ENCODE results near the gene EEIG2.
A peak's percentile ranks its signal among the peaks of the same experiment; 100 is the strongest.
"Not testable (repeated sequence)": the region's sequence is repeated elsewhere in the genome, so short reads cannot be mapped to it uniquely, and the experiment has no call there.

The EEIG2 gene

DNA sequence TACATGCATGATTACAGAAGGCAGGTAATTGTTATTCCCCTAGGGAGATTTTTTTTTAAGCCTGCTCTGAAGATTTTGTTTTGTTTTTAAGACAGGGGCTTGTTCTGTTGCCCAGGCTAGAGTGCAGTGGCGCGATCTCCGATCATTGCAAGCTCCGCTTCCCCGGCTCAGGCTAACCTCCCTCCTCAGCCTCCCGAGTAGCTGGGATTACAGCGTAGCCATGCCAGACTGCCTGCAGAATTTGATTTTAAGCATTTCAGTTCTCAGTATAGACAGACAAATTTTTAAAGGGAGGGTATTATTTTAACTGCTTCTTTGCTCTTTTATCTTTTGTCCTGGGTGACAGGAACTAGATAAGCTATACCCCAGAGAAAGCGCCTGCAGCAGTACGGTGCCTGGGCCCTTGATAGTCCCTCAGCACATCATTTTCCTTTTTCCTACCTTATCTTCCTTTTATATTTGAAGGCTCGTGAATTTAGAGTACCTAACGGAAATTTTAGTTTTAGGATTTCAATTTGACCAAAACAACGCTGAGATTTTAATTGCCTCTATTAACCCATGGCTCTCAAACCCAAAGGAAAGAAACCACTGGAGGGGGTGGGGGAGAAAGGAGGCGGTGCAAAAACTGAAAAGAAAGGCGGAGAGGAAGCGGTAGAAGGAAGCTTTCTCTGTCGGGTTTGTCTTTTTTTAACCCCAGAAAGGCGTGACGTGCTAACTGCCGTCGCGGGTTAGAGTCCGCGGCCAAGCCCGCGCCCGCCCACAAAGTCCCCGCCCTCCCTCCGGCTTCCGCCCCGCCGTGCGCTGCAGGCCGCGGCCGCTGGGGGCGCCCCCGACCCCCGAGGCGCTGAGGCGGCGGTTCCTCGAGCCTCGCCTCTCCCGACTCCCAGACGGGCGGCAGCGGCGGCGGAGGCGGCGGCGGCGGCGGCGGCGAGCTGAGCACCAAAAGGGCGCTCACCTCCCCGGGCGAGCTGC lies at the start of gene EEIG2:
TSS of gene EEIG2 (plus strand) at position 886 of the 972 bp plus-strand sequence. CDS start 329 bp downstream, outside the sequence.
- peak; percentile 74 to 88 (median 86) for DNase-seq (ENCODE audit: low read depth in 3 of 3, low spot score in 1 of 3)

- no peak for DNase-seq (ENCODE audit: low read depth in 3 of 3, low spot score in 1 of 3)
Observed at GRCh38 chr1:108511764-108512163, 48.1 kb upstream of the EEIG2 start.

GRCh38 chr1:108512239-108513043 lies 47.5 kb upstream of the EEIG2 start:
- no peak for DNase-seq (ENCODE audit: low read depth in 3 of 3, low spot score in 1 of 3)

DNA sequence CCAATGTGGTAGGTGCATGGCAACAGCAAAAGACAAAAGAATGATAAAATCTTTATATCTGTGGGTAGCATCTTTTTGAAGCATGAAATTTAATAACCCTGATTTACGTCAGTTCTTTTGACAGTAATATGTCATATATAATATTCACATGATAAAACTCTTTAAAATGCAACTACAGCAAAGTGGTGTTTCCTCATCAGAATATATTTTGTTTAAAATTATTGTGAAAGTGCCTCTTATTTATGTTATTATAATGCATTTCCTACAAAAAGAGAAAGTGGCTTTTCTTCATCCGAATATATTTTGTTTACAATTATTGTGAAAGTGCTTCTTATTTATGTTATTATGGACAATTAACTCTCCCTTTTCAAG lies 46.9 kb upstream of the EEIG2 start:
- no peak for DNase-seq (ENCODE audit: low read depth in 3 of 3, low spot score in 1 of 3)

- not testable (repeated sequence) for DNase-seq (ENCODE audit: low read depth in 3 of 3, low spot score in 1 of 3)
Observed at GRCh38 chr1:108513914-108514313, 46.0 kb upstream of the EEIG2 start.

DNA sequence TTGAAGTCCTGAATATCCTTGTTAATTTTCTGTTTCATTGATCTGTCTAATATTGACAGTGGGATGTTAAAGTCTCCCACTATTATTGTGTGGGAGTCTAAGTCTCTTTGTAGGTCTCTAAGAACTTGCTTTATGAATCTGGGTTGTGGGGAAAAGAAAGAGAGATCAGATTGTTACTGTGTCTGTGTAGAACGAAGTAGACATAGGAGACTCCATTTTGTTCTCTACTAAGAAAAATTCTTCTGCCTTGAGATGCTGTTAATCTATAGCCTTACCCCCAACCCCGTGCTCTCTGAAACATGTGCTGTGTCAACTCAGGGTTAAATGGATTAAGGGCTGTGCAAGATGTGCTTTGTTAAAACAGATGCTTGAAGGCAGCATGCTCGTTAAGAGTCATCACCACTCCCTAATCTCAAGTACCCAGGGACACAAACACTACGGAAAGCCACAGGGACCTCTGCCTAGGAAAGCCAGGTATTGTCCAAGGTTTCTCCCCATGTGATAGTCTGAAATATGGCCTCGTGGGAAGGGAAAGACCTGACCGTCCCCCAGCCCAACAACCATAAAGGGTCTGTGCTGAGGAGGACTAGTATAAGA lies 42.5 kb upstream of the EEIG2 start:
- DNase-seq (ENCODE audit: low read depth in 3 of 3, low spot score in 1 of 3), result not testable (repeated sequence)

DNA sequence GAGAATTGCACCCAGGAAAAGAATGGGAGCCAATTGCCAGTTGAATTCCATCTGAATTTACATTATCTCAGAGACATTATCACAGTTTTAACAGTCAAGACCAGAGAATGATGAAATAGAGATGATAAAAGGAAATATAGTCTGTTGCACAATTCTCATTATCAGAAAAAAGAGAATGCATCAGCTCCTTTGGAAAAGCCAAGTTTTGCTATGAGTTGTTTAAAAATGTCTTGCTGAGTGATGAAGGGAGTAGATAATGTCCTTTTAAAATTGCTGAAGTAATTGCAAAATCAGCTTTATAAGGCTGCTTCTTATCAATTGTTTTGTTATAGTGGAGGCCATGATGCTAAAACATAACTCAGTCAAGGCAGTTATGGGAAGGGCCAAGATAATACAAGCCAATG lies 37.9 kb upstream of the EEIG2 start:
- DNase-seq (ENCODE audit: low read depth in 3 of 3, low spot score in 1 of 3), result no peak

- DNase-seq (ENCODE audit: low read depth in 3 of 3, low spot score in 1 of 3), result no peak
Observed at GRCh38 chr1:108523829-108524228, 36.1 kb upstream of the EEIG2 start.

GRCh38 chr1:108524676-108525075 lies 35.2 kb upstream of the EEIG2 start:
- no peak for DNase-seq (ENCODE audit: low read depth in 3 of 3, low spot score in 1 of 3)

- no peak for DNase-seq (ENCODE audit: low read depth in 3 of 3, low spot score in 1 of 3)
Observed at GRCh38 chr1:108527135-108527534, 32.8 kb upstream of the EEIG2 start.

GRCh38 chr1:108527837-108528236 lies 32.1 kb upstream of the EEIG2 start:
- no peak for DNase-seq (ENCODE audit: low read depth in 3 of 3, low spot score in 1 of 3)

DNA sequence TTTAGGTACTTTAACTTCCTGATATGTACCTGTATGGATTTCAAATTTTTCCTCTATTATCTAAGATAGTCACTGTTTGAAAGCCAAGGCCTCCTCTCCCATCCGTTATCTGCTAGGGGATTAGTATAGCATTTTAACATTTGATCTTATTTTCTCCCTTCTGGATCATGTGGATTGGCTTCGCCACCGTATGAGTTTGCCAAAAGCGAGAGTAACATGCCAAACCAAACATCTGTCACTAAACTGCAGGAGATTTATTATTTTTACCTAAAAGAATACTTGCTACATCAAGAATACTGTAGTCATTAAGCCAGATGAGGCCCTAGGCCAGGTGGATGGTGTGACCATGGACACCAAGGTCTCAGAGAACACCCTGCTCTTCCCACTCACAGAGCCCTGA lies 28.5 kb upstream of the EEIG2 start:
- DNase-seq (ENCODE audit: low read depth in 3 of 3, low spot score in 1 of 3), result no peak

DNA sequence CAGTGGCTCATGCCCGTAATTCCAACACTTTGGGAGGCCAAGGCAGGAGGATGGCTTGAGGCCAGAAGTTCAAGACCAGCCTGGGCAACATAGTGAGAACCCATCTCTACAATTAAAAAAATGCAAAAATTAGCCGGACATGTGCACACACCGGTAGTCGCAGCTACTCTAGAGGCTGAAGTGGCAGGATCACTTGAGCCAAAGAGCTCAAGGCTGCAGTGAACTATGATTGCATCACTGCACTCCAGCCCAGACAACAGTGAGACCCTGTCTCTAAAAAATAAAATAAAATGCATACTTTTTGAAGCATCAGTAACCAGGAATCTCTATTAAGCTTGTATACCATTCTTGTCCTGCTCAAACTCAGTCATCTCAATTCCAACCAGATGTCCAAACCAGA lies 27.2 kb upstream of the EEIG2 start:
- DNase-seq (ENCODE audit: low read depth in 3 of 3, low spot score in 1 of 3), result no peak

DNA sequence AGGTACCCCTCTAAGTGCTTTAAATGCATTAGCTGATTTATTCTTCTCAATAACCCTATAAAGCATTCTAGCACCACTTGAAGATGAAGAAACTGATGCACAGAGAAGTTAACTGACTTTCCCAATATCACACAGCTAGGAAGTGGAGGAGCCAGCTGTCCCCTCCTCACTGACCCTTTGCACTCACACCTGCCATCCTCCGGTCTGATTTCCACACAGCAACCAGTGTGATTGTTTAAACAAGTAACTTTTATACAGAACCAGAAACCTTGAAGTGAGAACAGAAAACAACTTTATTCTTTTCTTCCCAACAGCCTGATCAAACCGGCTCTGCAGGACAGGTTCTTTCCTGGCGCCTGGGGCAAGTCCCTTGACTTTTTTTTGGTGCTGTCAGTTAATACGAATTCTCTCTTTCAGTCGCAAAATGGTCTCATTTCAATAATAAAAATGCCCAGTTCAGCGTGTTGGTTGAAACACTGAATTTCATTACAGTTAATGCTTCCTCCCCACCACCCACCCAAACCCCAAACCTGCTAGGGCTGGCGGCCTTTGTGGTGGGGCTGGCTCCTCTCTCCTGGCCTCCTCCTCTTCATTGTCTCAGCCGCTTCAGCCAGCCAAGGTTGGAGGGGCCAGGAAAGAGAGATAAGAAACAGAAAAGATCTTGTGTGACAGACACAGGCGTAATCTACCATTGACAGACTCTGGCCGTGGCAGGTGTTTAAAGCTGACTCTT lies 26.4 kb upstream of the EEIG2 start:
- DNase-seq (ENCODE audit: low read depth in 3 of 3, low spot score in 1 of 3), result no peak

DNA sequence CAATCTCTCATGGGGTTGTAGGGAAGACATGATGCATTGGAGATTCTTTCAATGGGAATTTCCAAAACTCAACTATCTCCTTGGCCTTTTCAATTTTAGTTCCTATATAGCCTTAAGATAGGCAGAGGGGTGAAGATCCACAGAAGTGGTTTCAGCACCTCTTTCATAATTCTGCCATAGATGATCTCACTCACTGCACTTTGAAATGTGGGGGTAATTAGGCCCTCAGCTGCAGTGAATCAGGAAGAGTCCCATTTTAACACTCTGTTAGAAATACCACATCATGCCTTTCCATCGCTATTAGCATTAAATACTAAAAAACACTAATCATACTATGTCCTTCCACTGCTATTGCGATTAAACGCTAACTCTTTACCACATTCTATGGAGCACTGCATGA lies 25.1 kb upstream of the EEIG2 start:
- DNase-seq (ENCODE audit: low read depth in 3 of 3, low spot score in 1 of 3), result no peak

GRCh38 chr1:108535315-108535897 lies 24.5 kb upstream of the EEIG2 start:
- not testable (repeated sequence) for DNase-seq (ENCODE audit: low read depth in 3 of 3, low spot score in 1 of 3)

GRCh38 chr1:108536021-108536420 lies 23.9 kb upstream of the EEIG2 start:
- not testable (repeated sequence) for DNase-seq (ENCODE audit: low read depth in 3 of 3, low spot score in 1 of 3)

GRCh38 chr1:108536791-108537190 lies 23.1 kb upstream of the EEIG2 start:
- not testable (repeated sequence) for DNase-seq (ENCODE audit: low read depth in 3 of 3, low spot score in 1 of 3)

DNA sequence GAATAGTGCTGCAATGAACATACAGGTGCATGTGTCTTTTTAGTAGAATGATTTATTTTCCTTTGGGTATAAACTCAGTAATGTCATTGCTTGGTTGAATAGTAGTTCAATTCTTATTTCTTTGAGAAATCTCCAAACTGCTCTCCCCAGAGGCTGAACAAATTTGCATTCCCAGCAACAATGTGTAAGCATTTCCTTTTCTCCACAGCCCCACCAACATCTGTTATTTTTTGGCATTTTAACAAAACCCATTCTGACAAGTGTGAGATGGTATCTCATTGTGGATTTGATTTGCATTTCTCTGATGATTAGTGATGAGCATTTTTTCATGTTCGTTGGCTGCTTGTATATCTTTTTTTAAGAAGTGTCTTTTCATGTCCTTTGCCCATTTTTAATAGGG lies 21.9 kb upstream of the EEIG2 start:
- no peak for DNase-seq (ENCODE audit: low read depth in 3 of 3, low spot score in 1 of 3)

DNA sequence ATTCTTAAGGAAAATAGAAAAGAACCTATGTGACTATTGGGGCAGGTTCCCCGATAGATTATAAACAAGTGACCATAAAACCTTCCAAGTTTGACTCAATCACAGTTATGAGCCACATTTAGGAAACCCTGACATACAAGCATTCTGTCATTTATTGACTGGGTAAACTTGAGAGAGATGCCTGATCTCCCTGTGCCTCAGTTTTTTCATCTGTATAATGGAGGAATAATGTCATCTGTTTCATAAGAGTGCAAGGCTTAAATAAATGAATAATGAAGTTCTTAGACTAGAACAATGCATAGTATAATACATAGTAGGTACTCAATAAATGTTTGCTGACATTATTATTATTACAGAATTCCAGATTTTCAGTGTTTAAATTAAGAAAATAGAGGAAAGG lies 18.9 kb upstream of the EEIG2 start:
- DNase-seq (ENCODE audit: low read depth in 3 of 3, low spot score in 1 of 3), result no peak

- DNase-seq (ENCODE audit: low read depth in 3 of 3, low spot score in 1 of 3), result no peak
Observed at GRCh38 chr1:108541861-108542260, 18.0 kb upstream of the EEIG2 start.
